Stimulated activated CD4-positive, alpha-beta T cell treated with anti-CD3 and anti-CD28 coated beads, Interleukin-2, amount 100 ng/mL, for 24 hours (primary cell): Measurements from ENCODE around the gene GOSR2.
"Not testable (repeated sequence)": the region's sequence is repeated elsewhere in the genome, so short reads cannot be mapped to it uniquely, and the experiment has no call there.

Source experiments
- DNase-seq, 2 donors: peaks; one replicate each; pipeline ENCODE4 v3.0.0-alpha.2; 2020

Gene GOSR2

GRCh38 chr17:46968224-46968834, 45.4 kb downstream of the GOSR2 start:
- DNase-seq = no peak

GRCh38 chr17:46968896-46969295, 45.9 kb downstream of the GOSR2 start:
- no peak for DNase-seq

GRCh38 chr17:46971647-46972300, 48.8 kb downstream of the GOSR2 start:
- no peak for DNase-seq

- no peak for DNase-seq
Observed at GRCh38 chr17:46972346-46972745, 49.4 kb downstream of the GOSR2 start.

- DNase-seq = no peak
Observed at GRCh38 chr17:46974086-46974485, 51.1 kb downstream of the GOSR2 start.

GRCh38 chr17:46975287-46975686, 52.3 kb downstream of the GOSR2 start:
- DNase-seq = no peak

- no peak for DNase-seq
Observed at GRCh38 chr17:46976626-46977270, 53.8 kb downstream of the GOSR2 start.

GRCh38 chr17:46977348-46977747, 54.4 kb downstream of the GOSR2 start:
- DNase-seq = no peak

- no peak for DNase-seq
Observed at GRCh38 chr17:46977750-46978488, 55.0 kb downstream of the GOSR2 start.

GRCh38 chr17:46978489-46979146, 55.7 kb downstream of the GOSR2 start:
- DNase-seq = peak in 1 of 2 donors; percentile 30

- DNase-seq = peak; percentile 37 to 62
Observed at GRCh38 chr17:46979147-46979863, 56.3 kb downstream of the GOSR2 start, which contains the start of gene RPRML. Gene RPRML (minus strand): TSS chr17:46979253. CDS start chr17:46979007, 246 bp downstream.

GRCh38 chr17:46982577-46982976, 59.6 kb downstream of the GOSR2 start:
- DNase-seq = no peak

- DNase-seq = no peak
Observed at GRCh38 chr17:46983782-46984181, 60.8 kb downstream of the GOSR2 start.

- no peak for DNase-seq
Observed at GRCh38 chr17:46984341-46984740, 61.4 kb downstream of the GOSR2 start.

GRCh38 chr17:46984892-46985291, 61.9 kb downstream of the GOSR2 start:
- DNase-seq = no peak

- no peak for DNase-seq
Observed at GRCh38 chr17:46986366-46986765, 63.4 kb downstream of the GOSR2 start.

- DNase-seq = not testable (repeated sequence)
Observed at GRCh38 chr17:46987927-46988326, 65.0 kb downstream of the GOSR2 start.

GRCh38 chr17:46989637-46990431, 66.9 kb downstream of the GOSR2 start:
- no peak for DNase-seq

GRCh38 chr17:46991617-46992016, 68.7 kb downstream of the GOSR2 start:
- no peak for DNase-seq
